Neutrophil (primary cell): ENCODE data around the gene ZNF883.
"Not testable (repeated sequence)": the region's sequence is repeated elsewhere in the genome, so short reads cannot be mapped to it uniquely, and the experiment has no call there.

Source experiments
- H3K27ac ChIP-seq: fragments of 200-600 bp; sonication (generic); 2 replicates; pipeline ENCODE4 v1.5.1; 2016; ENCODE audit warnings: mild to moderate bottlenecking, moderate library complexity
- H3K27me3 ChIP-seq: fragments of 200-600 bp; sonication (generic); 2 replicates; pipeline ENCODE4 v1.6.0; 2016; ENCODE audit warnings: mild to moderate bottlenecking
- H3K36me3 ChIP-seq: fragments of 200-600 bp; sonication (generic); 2 replicates; pipeline ENCODE4 v1.5.1; 2017
- H3K4me1 ChIP-seq, 2 experiments: fragments of 200-600 bp in 1 of 2; sonication (generic) in 1 of 2; 1 replicate in 1 of 2; 2 replicates in 1 of 2; pipeline versions ENCODE4 v1.5.1 to v1.6.1; 2013 to 2016; ENCODE audit warnings: low read depth in 1 of 2, low read length in 1 of 2, mild to moderate bottlenecking in 1 of 2, moderate library complexity in 1 of 2; ENCODE audit not compliant: control insufficient read depth in 1 of 2, insufficient read depth in 1 of 2
- H3K4me3 ChIP-seq, 2 experiments: fragments of 200-600 bp in 1 of 2; sonication (generic) in 1 of 2; 1 replicate in 1 of 2; 2 replicates in 1 of 2; pipeline ENCODE4 v1.5.1; 2013 to 2016; ENCODE audit warnings: low read depth in 1 of 2, low read length in 1 of 2, mild to moderate bottlenecking in 1 of 2, moderate library complexity in 1 of 2
- H3K9me3 ChIP-seq: fragments of 200-600 bp; sonication (generic); 2 replicates; pipeline ENCODE4 v1.5.1; 2016
- CTCF ChIP-seq: fragments of 200-600 bp; sonication (generic); IDR thresholded peaks from 2 replicates; pipeline ENCODE4 v1.5.1; 2016; ENCODE audit warnings: antibody characterized with exemption

ZNF883 gene

GRCh38 chr9:113011911-113012381 is at the start of gene ZNF883:
Gene ZNF883, minus strand, starts transcription at chr9:113012192.
- Histone ChIP-seq H3K36me3 (no peaks in the 10 kb centered on the region), H3K27me3 (peaks cover 27% of the 10 kb centered on the region), H3K4me1 (no peaks in the 10 kb centered on the region), H3K4me3 (no peak within 1 kb of the TSS), H3K9me3 (no peaks in the 10 kb centered on the region), H3K27ac (no peak within 1 kb of the TSS)
- no peak for TF ChIP-seq CTCF

GRCh38 chr9:113061072-113061850 is 49.3 kb upstream of the ZNF883 start:
- Histone ChIP-seq H3K9me3 (peaks cover 41% of the 10 kb centered on the region), H3K27me3 (peaks cover 57% of the 10 kb centered on the region)
- H3K36me3 ChIP-seq, H3K27ac ChIP-seq, H3K4me3 ChIP-seq, H3K4me1 ChIP-seq: not testable (repeated sequence)

- H3K9me3 ChIP-seq, result peaks cover 46% of the 10 kb centered on the region
- not testable (repeated sequence) for H3K36me3 ChIP-seq, H3K27ac ChIP-seq, H3K4me1 ChIP-seq, H3K4me3 ChIP-seq
- H3K27me3 ChIP-seq, result peaks cover 73% of the 10 kb centered on the region
Measured at GRCh38 chr9:113059581-113060284, 47.7 kb upstream of the ZNF883 start.

GRCh38 chr9:113057193-113057592 is 45.2 kb upstream of the ZNF883 start:
- Histone ChIP-seq H3K4me1 (no peaks in the 10 kb centered on the region), H3K4me3 (no peak overlapping the region), H3K9me3 (peaks cover 37% of the 10 kb centered on the region), H3K36me3 (no peaks in the 10 kb centered on the region), H3K27ac (no peak overlapping the region), H3K27me3 (peaks cover 64% of the 10 kb centered on the region)
- no peak for TF ChIP-seq CTCF

- no peaks in the 10 kb centered on the region for H3K4me1 ChIP-seq
- H3K9me3 ChIP-seq, result peaks cover 32% of the 10 kb centered on the region
- H3K4me3 ChIP-seq, result peak within 1 kb of the TSS; percentile 12 to 28
- no peak for TF ChIP-seq CTCF
- H3K36me3 ChIP-seq, result no peaks in the 10 kb centered on the region
- peaks cover 56% of the 10 kb centered on the region for H3K27me3 ChIP-seq
- no peak within 1 kb of the TSS for H3K27ac ChIP-seq
Measured at GRCh38 chr9:113056191-113057106, 44.5 kb upstream of the ZNF883 start, which contains the start of gene ZFP37. Gene ZFP37, minus strand, starts transcription at chr9:113056724. Its CDS starts 36 bp downstream, at chr9:113056688.
